HG03521 (cell line): ENCODE measurements around the gene TBL1X.
"Not testable (repeated sequence)": the region's sequence is repeated elsewhere in the genome, so short reads cannot be mapped to it uniquely, and the experiment has no call there.

Source experiments
- ATAC-seq: cut with Tn5 transposase; IDR thresholded peaks from one replicate; pipeline ENCODE4 v1.9.1; 2021; ENCODE audit warnings: mild to moderate bottlenecking, moderate library complexity; ENCODE audit not compliant: unreplicated experiment

Gene TBL1X

GRCh38 chrX:9458516-9459078, 6.3 kb upstream of the TBL1X start:
- ATAC-seq, result no peak

GRCh38 chrX:9459186-9459748, 5.6 kb upstream of the TBL1X start:
- no peak for ATAC-seq

GRCh38 chrX:9461087-9461486, 3.8 kb upstream of the TBL1X start:
- ATAC-seq, result no peak

GRCh38 chrX:9462456-9462855, 2.4 kb upstream of the TBL1X start:
- ATAC-seq, result no peak

GRCh38 chrX:9465380-9466123, 694 bp downstream of the TBL1X start:
- ATAC-seq, result peak; percentile 20

GRCh38 chrX:9466124-9466495, 1.3 kb downstream of the TBL1X start:
- ATAC-seq, result no peak

GRCh38 chrX:9466736-9467135, 1.9 kb downstream of the TBL1X start:
- no peak for ATAC-seq

GRCh38 chrX:9467146-9467545, 2.3 kb downstream of the TBL1X start:
- ATAC-seq, result no peak

- no peak for ATAC-seq
These were observed 2.9 kb downstream of the TBL1X start for GRCh38 chrX:9467751-9468150.

- ATAC-seq, result no peak
These were observed 6.7 kb downstream of the TBL1X start for GRCh38 chrX:9471571-9471985.

- no peak for ATAC-seq
These were observed 8.8 kb downstream of the TBL1X start for GRCh38 chrX:9473708-9474107.

GRCh38 chrX:9475417-9475816, 10.6 kb downstream of the TBL1X start:
- not testable (repeated sequence) for ATAC-seq

GRCh38 chrX:9475984-9476383, 11.1 kb downstream of the TBL1X start:
- ATAC-seq, result no peak

- no peak for ATAC-seq
These were observed 12.1 kb downstream of the TBL1X start for GRCh38 chrX:9476810-9477575.

GRCh38 chrX:9482408-9482807, 17.6 kb downstream of the TBL1X start:
- ATAC-seq, result no peak

- ATAC-seq, result no peak
These were observed 18.0 kb downstream of the TBL1X start for GRCh38 chrX:9482837-9483236.

GRCh38 chrX:9483376-9483775, 18.5 kb downstream of the TBL1X start:
- ATAC-seq, result no peak

GRCh38 chrX:9486786-9487387, 22.0 kb downstream of the TBL1X start:
- ATAC-seq, result no peak

GRCh38 chrX:9488586-9488985, 23.7 kb downstream of the TBL1X start:
- ATAC-seq, result no peak

- no peak for ATAC-seq
These were observed 24.4 kb downstream of the TBL1X start for GRCh38 chrX:9489234-9489633.

GRCh38 chrX:9492901-9493300, 28.0 kb downstream of the TBL1X start:
- no peak for ATAC-seq
